H1 (cell line): ENCODE data around the gene COLEC12. TPM values are rescaled to one million over a fixed set of nuclear protein-coding genes. Genes with fewer than 3 reads are reported as not detected.

Experiments
- CTCF ChIA-PET: fragments of 300-600 bp; sonication (Branson Sonifier 250); formaldehyde crosslinking; loops from one replicate; lab custom pipeline; 2021; ENCODE audit not compliant: partially characterized antibody; lab: Charles Lee
- POLR2A ChIA-PET: fragments of 300-600 bp; sonication (Branson Sonifier 250); formaldehyde crosslinking; loops from one replicate; lab custom pipeline; 2021; ENCODE audit warnings: inconsistent platforms; ENCODE audit not compliant: partially characterized antibody; lab: Charles Lee
- DNase-seq, 2 experiments: peaks; one replicate each; pipeline versions ENCODE4 v3.0.0 to v3.0.0-alpha.2; 2010 to 2022; ENCODE audit warnings: low spot score in 2 of 2, low read depth in 1 of 2, mixed read lengths in 1 of 2
- FAIRE-seq: peaks from 2 replicates; lab custom pipeline; 2011; peaks lifted over from hg19 to GRCh38; lab: Jason Lieb, UNC
- H2AFZ ChIP-seq: 2 replicates; pipeline ENCODE4 v1.8.1; 2012; ENCODE audit warnings: low read length, inconsistent platforms
- H2AK5ac ChIP-seq: 2 replicates; pipeline ENCODE4 v1.6.1; 2013; ENCODE audit warnings: low read depth, low read length
- H2BK120ac ChIP-seq: replicated peaks from 2 replicates; pipeline ENCODE3; 2013; ENCODE audit warnings: low read depth, low read length, inconsistent platforms
- H2BK12ac ChIP-seq: 2 replicates; pipeline ENCODE4 v1.6.1; 2013; ENCODE audit warnings: low read depth, low read length
- H2BK15ac ChIP-seq: 2 replicates; pipeline ENCODE4 v1.6.1; 2013; ENCODE audit warnings: low read length
- H2BK20ac ChIP-seq: 2 replicates; pipeline ENCODE4 v1.6.1; 2013; ENCODE audit warnings: low read length
- H2BK5ac ChIP-seq: 2 replicates; pipeline ENCODE4 v1.6.1; 2013; ENCODE audit warnings: low read depth, low read length
- H3K14ac ChIP-seq: 2 replicates; pipeline ENCODE4 v1.6.1; 2013; ENCODE audit warnings: inconsistent platforms; ENCODE audit not compliant: insufficient read length
- H3K18ac ChIP-seq: 2 replicates; pipeline ENCODE4 v1.6.1; 2013; ENCODE audit warnings: low read length; ENCODE audit errors: extremely low read depth
- H3K23ac ChIP-seq: 2 replicates; pipeline ENCODE4 v1.6.1; 2013; ENCODE audit warnings: inconsistent platforms; ENCODE audit not compliant: insufficient read length
- H3K23me2 ChIP-seq: 2 replicates; pipeline ENCODE4 v1.6.1; 2013; ENCODE audit warnings: low read depth, low read length
- H3K27ac ChIP-seq: 2 replicates; pipeline ENCODE4 v1.6.1; 2011; ENCODE audit warnings: low read depth, low read length, inconsistent platforms
- H3K27me3 ChIP-seq, 4 experiments: replicated peaks in 1 of 4; 1 replicate in 1 of 4; 2 replicates in 3 of 4; pipeline versions ENCODE4 v1.6.1 to v1.8.1; 2011 to 2013; ENCODE audit warnings: low read length in 3 of 4, mild to moderate bottlenecking in 3 of 4, inconsistent platforms in 2 of 4, mixed read lengths in 2 of 4, moderate library complexity in 1 of 4; ENCODE audit not compliant: control insufficient read depth in 3 of 4, insufficient read depth in 3 of 4; ENCODE audit errors: extremely low read depth in 1 of 4
- H3K36me3 ChIP-seq, 4 experiments: 2 replicates each; pipeline versions ENCODE4 v1.6.1 to v1.8.1; 2011 to 2013; ENCODE audit warnings: mild to moderate bottlenecking in 4 of 4, low read length in 3 of 4, moderate library complexity in 2 of 4, control low read depth in 1 of 4, inconsistent platforms in 1 of 4; ENCODE audit not compliant: insufficient read depth in 4 of 4, control insufficient read depth in 2 of 4
- H3K4ac ChIP-seq: replicated peaks from 2 replicates; pipeline ENCODE3; 2013; ENCODE audit warnings: low read length, low read depth, mixed read lengths, inconsistent platforms; ENCODE audit not compliant: insufficient read length
- H3K4me1 ChIP-seq, 4 experiments: replicated peaks in 1 of 4; 1 replicate in 1 of 4; 2 replicates in 3 of 4; pipeline versions ENCODE4 v1.6.1 to v1.8.1; 2011 to 2013; ENCODE audit warnings: low read length in 3 of 4, inconsistent platforms in 2 of 4, mixed read lengths in 1 of 4; ENCODE audit not compliant: insufficient read depth in 4 of 4, control insufficient read depth in 3 of 4
- H3K4me2 ChIP-seq, 2 experiments: 2 replicates each; pipeline versions ENCODE4 v1.6.1 to v1.8.1; 2011 to 2013; ENCODE audit warnings: low read depth in 2 of 2, low read length in 2 of 2, control low read depth in 1 of 2, inconsistent platforms in 1 of 2, mild to moderate bottlenecking in 1 of 2; ENCODE audit not compliant: insufficient read depth in 1 of 2
- H3K4me3 ChIP-seq, 4 experiments: fragments of 200-600, 300-600 bp in 1 of 4; sonication (generic), shearing (Covaris generic), sonication (Bioruptor Twin) in 1 of 4; 2 replicates each; pipeline versions ENCODE4 v1.5.1 to v1.8.1; 2011 to 2016; ENCODE audit warnings: low read length in 4 of 4, low read depth in 3 of 4, control low read depth in 2 of 4, inconsistent platforms in 2 of 4, mild to moderate bottlenecking in 2 of 4, mixed read lengths in 1 of 4, moderate library complexity in 1 of 4; ENCODE audit not compliant: insufficient read depth in 2 of 4; ENCODE audit errors: extremely low read depth in 1 of 4
- H3K56ac ChIP-seq: replicated peaks from 2 replicates; pipeline ENCODE3; 2013; ENCODE audit warnings: low read depth, mild to moderate bottlenecking, mixed read lengths, low read length, inconsistent platforms; ENCODE audit not compliant: insufficient read length
- H3K79me1 ChIP-seq: 2 replicates; pipeline ENCODE4 v1.6.1; 2013; ENCODE audit warnings: low read depth, low read length, control low read depth
- H3K79me2 ChIP-seq, 2 experiments: 2 replicates each; pipeline versions ENCODE4 v1.6.1 to v1.8.1; 2012 to 2013; ENCODE audit warnings: low read length in 2 of 2, mild to moderate bottlenecking in 2 of 2, inconsistent platforms in 1 of 2; ENCODE audit not compliant: insufficient read depth in 2 of 2, control insufficient read depth in 1 of 2
- H3K9ac ChIP-seq, 4 experiments: replicated peaks in 1 of 4; 1 replicate in 1 of 4; 2 replicates in 3 of 4; pipeline versions ENCODE4 v1.6.1 to v1.8.1; 2011 to 2013; ENCODE audit warnings: low read depth in 3 of 4, low read length in 3 of 4, control low read depth in 2 of 4, mild to moderate bottlenecking in 2 of 4, moderate library complexity in 2 of 4, inconsistent platforms in 1 of 4; ENCODE audit errors: extremely low read depth in 1 of 4
- H3K9me3 ChIP-seq, 2 experiments: 2 replicates each; pipeline versions ENCODE4 v1.6.1 to v1.8.1; 2012 to 2013; ENCODE audit warnings: mild to moderate bottlenecking in 2 of 2, moderate library complexity in 2 of 2, control low read depth in 1 of 2, inconsistent platforms in 1 of 2, low read depth in 1 of 2, low read length in 1 of 2, mixed read lengths in 1 of 2; ENCODE audit not compliant: insufficient read depth in 2 of 2
- H4K20me1 ChIP-seq, 2 experiments: replicated peaks in 1 of 2; 2 replicates each; pipeline versions ENCODE3 to v1.8.1; 2011 to 2013; ENCODE audit warnings: inconsistent platforms in 2 of 2, low read length in 2 of 2, mild to moderate bottlenecking in 1 of 2; ENCODE audit not compliant: insufficient read depth in 2 of 2, control insufficient read depth in 1 of 2
- H4K5ac ChIP-seq: 2 replicates; pipeline ENCODE4 v1.6.1; 2013; ENCODE audit warnings: low read length, low read depth, mixed read lengths, inconsistent platforms; ENCODE audit not compliant: insufficient read length
- H4K8ac ChIP-seq: 2 replicates; pipeline ENCODE4 v1.8.0; 2013; ENCODE audit warnings: mild to moderate bottlenecking, moderate library complexity, low read length, inconsistent platforms; ENCODE audit not compliant: insufficient read depth; ENCODE audit errors: extremely low read depth
- H4K91ac ChIP-seq: replicated peaks from 2 replicates; pipeline ENCODE3; 2013; ENCODE audit warnings: low read length, mixed read lengths, inconsistent platforms; ENCODE audit not compliant: insufficient read length
- EGR1 ChIP-seq: IDR thresholded peaks from 2 replicates; pipeline ENCODE4 v1.6.1; 2011; ENCODE audit warnings: low read depth, low read length, borderline replicate concordance
- EP300 ChIP-seq, 2 experiments: IDR thresholded peaks; 1 replicate in 1 of 2; 2 replicates in 1 of 2; pipeline ENCODE4 v1.6.1; 2011 to 2012; ENCODE audit warnings: low read depth in 2 of 2, low read length in 2 of 2, mild to moderate bottlenecking in 2 of 2, borderline replicate concordance in 1 of 2, inconsistent platforms in 1 of 2, moderate library complexity in 1 of 2
- HDAC2 ChIP-seq, 2 experiments: fragments of 300-600 bp in 1 of 2; sonication (generic) in 1 of 2; IDR thresholded peaks; 2 replicates each; pipeline ENCODE4 v1.6.1; 2011 to 2012; ENCODE audit warnings: low read depth in 2 of 2, low read length in 2 of 2, mild to moderate bottlenecking in 2 of 2, moderate library complexity in 2 of 2, borderline replicate concordance in 1 of 2, inconsistent platforms in 1 of 2
- KDM1A ChIP-seq: fragments of 200-600, 300-600 bp; sonication (generic); IDR thresholded peaks from 2 replicates; pipeline ENCODE4 v1.7.1; 2016; ENCODE audit warnings: mild to moderate bottlenecking, low read length, borderline replicate concordance
- RXRA ChIP-seq: IDR thresholded peaks from 2 replicates; pipeline ENCODE4 v1.6.1; 2011; ENCODE audit warnings: low read depth, mild to moderate bottlenecking, low read length, moderate library complexity; ENCODE audit not compliant: insufficient read depth
- WGBS, 2 experiments: shearing (Covaris generic) in 1 of 2; methylation state at CpG; one replicate each; pipeline versions ENCODE4 v1.1.6 to v1.1.7; 2013 to 2015; ENCODE audit warnings: low lambda C conversion rate in 2 of 2, mixed read lengths in 2 of 2, inconsistent platforms in 1 of 2, low coverage in 1 of 2, missing lambda C conversion rate in 1 of 2; ENCODE audit not compliant: insufficient replicate concordance in 2 of 2, insufficient coverage in 1 of 2, insufficient read length in 1 of 2; ENCODE audit errors: extremely low coverage in 1 of 2, missing lambda C conversion rate in 1 of 2; 5-methylcytosine and 5-hydroxymethylcytosine counted together
- polyA plus RNA-seq, 7 experiments: library from polyadenylated mRNA; depleted of rRNA in 3 of 7; stranded (reverse) in 5 of 7; unstranded in 2 of 7; fragments of >200 nt in 5 of 7; fragments of 200-250 nt in 2 of 7; gene quantifications; 1 replicate in 5 of 7; 2 replicates in 1 of 7; 4 replicates in 1 of 7; pipeline versions ENCODE4 v1.2.1 to v1.2.3, GENCODE V29; 2011 to 2013; ENCODE audit warnings: missing spikeins in 2 of 7, mixed read lengths in 2 of 7
- total RNA-seq: library from RNA; stranded (reverse); fragmentation: NEBNext Ultra II Directional; extraction: Animal tissue kit (Norgen Biotek cat#: 25700); gene quantifications from 2 replicates; pipeline ENCODE4 v1.2.1, GENCODE V29; 2021

Gene COLEC12
- total and polyA plus RNA-seq, 2 of the 8 experiments (the other 6 are each of a cell fraction or from before 2014, with no cell fraction given), result 0.44 to 2.3 TPM

- no peak overlapping the region for H2AK5ac ChIP-seq
- H3K4me1 ChIP-seq, result no peaks in the 10 kb centered on the region
- no peak overlapping the region for H3K9ac ChIP-seq
- no peak overlapping the region for H2BK20ac ChIP-seq
- H3K36me3 ChIP-seq, result no peaks in the 10 kb centered on the region
- no peaks in the 10 kb centered on the region for H3K9me3 ChIP-seq
- DNase-seq (no peak), FAIRE-seq (no peak)
- no peak overlapping the region for H3K27ac ChIP-seq
- ChIA-PET POLR2A (interaction anchor here (0.7 kb wide), 1 partner anchor 198 kb away, joined by 3 read pairs; no protein-coding TSS in a partner anchor), CTCF (interaction anchor here (1.0 kb wide), 1 partner anchor 15 kb away, joined by 3 read pairs; no protein-coding TSS in a partner anchor)
- H4K5ac ChIP-seq, result no peak overlapping the region
- H3K27me3 ChIP-seq, result no peaks in the 10 kb centered on the region
- no peak overlapping the region for H2BK15ac ChIP-seq
- no peak overlapping the region for H3K4me2 ChIP-seq
- H4K91ac ChIP-seq, result no peak overlapping the region
- H2BK12ac ChIP-seq, result no peak overlapping the region
- H3K23me2 ChIP-seq, result no peaks in the 10 kb centered on the region
- no peak overlapping the region for H3K56ac ChIP-seq
- no peak overlapping the region for H2BK5ac ChIP-seq
- H3K23ac ChIP-seq, result no peak overlapping the region
- H3K4me3 ChIP-seq, result no peak overlapping the region
- no peaks in the 10 kb centered on the region for H3K79me2 ChIP-seq
- no peaks in the 10 kb centered on the region for H3K79me1 ChIP-seq
- no peak overlapping the region for H2BK120ac ChIP-seq
- H4K20me1 ChIP-seq, result no peaks in the 10 kb centered on the region
- no peak overlapping the region for H3K4ac ChIP-seq
- no peak overlapping the region for H2AFZ ChIP-seq
- H3K18ac ChIP-seq, result no peak overlapping the region
- no peak overlapping the region for H4K8ac ChIP-seq
- H3K14ac ChIP-seq, result no peak overlapping the region
- WGBS, 2 experiments, result 91% methylated on average over 6 of the region's 6 CpGs; no CpG with 5 or more reads in 1 of the 2 experiments
- TF ChIP-seq EP300 (IDR thresholded peaks at IDR 0.05; ENCODE audit: borderline replicate concordance in 1 of 2, low read depth in 2 of 2, low read length in 2 of 2), result no peak
- no peak for TF ChIP-seq HDAC2 (IDR thresholded peaks at IDR 0.05; ENCODE audit: borderline replicate concordance in 1 of 2, low read depth in 2 of 2, low read length in 2 of 2)
- no peak for TF ChIP-seq EGR1
- no peak for TF ChIP-seq RXRA
- no peak for TF ChIP-seq KDM1A
Measured at GRCh38 chr18:350953-351572, 149.4 kb downstream of the COLEC12 start.
